NCI-H2107 treated with DMSO at 0.1 percent for 48 hours (cell line): Measurements from ENCODE around the gene TACC2.

ENCODE experiments used
- DNase-seq: peaks from one replicate; lab custom pipeline; 2025; ENCODE audit not compliant: unreplicated experiment; lab: John Stamatoyannopoulos, UW

Gene TACC2

GRCh38 chr10:122291739-122292138 is 302.8 kb downstream of the TACC2 start:
- no peak for DNase-seq

- no peak for DNase-seq
These were observed 303.4 kb downstream of the TACC2 start for GRCh38 chr10:122292376-122292775.

DNA sequence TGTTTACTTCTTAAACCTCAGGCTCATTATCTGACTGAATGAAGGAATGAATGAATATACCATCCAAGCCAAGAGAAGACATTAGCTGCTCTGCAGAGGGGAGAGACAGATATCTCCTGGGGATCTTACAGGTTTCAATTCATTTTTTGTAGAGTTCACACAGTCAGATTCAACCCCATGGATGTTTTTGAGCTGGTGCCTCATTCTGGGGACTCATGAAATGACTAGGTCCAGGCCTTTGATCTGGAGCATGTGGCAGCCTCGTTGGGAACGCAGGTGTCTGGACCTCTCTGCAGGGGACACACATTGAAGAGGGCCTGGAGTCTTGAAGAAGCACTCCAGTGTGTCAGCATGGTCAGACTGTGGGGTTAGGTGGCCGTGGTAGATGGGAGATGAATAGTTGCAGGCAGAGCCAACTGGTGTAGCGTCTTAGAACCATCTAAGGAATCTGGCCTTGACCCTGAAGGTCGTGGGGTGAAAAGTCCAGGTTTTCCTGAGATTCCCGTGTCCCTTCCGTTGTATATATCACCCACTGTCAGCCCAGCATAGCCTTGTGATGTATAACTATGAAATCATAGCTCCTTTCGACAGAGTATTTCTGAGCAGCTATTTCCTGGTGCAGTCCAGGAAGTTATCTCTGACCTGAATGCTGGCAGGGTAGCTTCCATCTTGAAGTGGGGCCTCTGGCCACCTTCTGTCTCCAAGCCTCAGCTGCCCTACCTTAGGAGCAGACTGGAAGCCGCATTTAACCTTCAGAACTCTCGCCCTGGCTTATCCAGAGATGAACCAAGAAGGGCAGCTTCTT is 304.4 kb downstream of the TACC2 start:
- no peak for DNase-seq

DNA sequence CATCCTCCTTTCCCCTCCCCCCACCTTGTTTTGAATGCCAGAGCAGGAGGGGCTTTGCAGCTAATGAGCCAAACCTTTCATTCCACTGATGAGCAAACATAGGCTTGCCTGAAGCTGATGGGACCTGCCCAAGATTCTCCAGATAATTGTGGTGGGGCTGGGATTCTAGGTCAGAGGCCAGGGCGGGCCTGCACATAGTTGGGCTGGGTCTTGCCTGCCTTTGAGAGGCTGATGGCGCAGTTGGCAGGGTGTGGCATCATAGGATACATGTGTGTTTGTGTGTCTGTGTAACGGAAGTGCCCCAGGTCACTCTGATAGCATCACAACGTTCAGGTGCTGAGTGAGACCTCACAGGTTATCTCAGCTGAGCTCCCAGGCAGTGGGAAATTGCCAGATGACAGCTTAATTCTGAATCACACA is 305.0 kb downstream of the TACC2 start:
- DNase-seq = no peak

- no peak for DNase-seq
These were observed 305.8 kb downstream of the TACC2 start for GRCh38 chr10:122294511-122295450.

DNA sequence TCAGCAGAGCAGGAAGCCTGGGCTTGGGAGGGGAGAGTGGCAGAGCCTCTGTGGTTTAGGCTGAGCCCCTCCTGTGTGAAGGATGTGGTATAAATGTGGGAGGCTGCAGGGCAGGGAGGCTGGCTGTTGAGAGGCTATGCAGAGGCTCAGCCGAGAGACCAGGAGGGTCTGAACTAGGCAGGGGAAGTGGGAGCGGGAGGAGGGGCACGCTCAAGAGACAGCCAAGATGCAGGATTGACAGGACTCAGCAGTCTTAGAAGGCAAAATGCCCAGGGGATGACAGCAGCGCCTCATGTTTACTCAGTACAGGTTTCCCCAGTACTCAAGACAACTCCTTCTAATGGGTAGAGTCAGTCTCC is 306.5 kb downstream of the TACC2 start:
- no peak for DNase-seq

DNA sequence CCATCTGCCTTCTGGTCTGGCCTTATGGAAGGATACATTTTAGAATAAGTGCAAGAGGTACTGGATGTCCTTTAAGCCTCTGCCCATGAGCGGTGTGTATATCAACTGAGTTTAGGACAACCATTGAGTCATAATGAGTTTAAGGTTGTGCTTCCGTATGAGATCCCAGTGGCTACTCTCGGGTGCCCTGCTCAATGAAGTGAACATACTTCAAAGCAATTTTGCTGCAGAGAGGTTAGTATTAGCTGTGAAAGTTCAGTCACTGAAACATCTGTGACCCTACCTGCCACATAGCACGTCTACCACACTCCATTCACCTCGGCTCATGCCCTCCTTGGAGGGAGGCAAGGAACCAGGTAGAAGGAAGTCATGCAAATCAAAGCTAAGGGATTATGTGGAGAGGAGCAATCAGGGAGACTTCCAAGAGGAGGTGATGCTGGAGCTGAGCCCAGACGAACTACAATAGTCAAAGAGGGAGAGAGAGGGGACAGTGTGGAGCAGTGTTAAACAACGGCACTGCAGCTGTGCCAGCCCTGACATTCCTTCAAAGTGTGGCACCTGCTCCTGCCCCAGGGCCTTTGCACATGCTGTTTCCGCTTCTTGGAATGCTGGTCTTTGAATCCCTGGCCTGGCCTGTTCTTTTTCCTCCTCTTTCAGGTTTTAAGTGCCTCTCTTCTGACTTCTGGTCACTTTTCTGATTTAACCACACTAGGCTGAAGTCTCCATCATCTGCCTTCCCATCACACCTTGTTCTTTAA is 307.6 kb downstream of the TACC2 start:
- DNase-seq = no peak

GRCh38 chr10:122297583-122297982 is 308.6 kb downstream of the TACC2 start:
- no peak for DNase-seq

DNA sequence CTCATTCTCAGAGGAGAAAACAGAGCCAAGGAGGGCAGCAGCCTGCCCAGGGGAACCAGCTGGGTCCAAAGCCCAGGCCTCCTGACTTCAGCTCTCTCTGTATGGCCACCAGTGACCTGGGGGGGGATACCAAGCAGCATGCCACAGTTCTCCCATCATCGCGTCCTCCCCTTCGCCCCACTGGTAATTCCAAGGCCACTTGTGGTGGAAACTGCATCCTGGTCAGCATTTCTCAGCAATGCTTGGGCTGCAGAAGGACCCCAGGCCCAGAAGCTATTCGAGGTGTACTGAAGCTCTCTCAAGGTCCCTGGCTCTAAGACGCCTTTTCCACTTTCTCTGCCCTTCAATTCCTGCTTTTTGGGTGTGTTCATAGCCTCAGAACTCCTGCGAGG is 309.2 kb downstream of the TACC2 start:
- DNase-seq = no peak

- DNase-seq = peak; percentile 75
These were observed 309.8 kb downstream of the TACC2 start for GRCh38 chr10:122298598-122299301.

GRCh38 chr10:122299423-122300075 is 310.6 kb downstream of the TACC2 start:
- no peak for DNase-seq

DNA sequence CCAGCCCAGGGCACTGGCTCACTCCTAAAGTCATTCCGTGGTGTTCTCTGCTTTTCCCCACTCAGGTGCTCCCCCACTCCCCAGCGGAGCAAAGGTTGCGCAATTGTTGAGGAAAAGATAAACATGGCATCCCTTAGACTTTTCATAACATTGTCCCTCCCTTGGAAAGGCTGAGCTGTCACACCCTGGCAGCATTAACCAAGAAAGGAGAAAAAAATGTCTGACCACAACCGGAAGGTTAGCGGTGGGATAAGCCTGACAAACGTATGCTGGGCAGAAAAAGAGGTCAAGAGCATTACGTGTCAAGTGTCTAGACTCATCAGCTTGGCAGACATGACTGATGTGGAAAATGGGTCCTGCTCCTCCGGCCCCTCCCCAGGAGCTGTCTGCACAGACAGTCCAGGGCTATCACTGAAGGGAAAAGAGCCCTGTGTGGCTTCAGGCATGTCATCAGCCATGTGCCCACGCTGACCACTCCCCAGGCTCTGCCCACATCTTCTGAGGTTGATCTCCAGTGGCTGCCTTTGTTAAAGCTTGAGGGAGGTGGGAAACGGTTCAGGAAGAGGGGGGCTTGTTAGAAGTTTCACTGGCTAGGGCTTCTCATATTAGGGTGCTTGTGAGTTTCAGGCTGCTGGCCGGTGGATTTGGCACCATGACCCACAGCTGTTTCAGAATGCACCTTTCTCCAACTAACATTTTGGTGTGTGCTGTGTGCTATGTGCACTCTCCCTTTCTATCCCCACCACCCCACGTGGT is 312.3 kb downstream of the TACC2 start:
- DNase-seq = no peak

DNA sequence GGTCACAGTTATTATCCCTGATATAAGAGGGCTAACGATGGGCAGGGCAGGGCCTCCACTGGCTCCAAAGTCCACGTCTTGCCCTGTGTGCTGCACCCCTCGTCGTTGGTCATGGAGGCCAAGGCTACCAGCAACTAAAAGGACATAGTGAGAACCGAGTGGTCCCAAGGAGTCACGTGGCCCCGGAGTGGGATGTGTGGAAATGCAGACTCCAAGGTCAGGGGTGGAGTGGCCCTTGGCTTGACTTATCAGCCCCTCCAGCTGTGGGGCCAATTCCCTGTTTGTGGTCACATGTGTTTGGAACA is 312.8 kb downstream of the TACC2 start:
- no peak for DNase-seq

DNA sequence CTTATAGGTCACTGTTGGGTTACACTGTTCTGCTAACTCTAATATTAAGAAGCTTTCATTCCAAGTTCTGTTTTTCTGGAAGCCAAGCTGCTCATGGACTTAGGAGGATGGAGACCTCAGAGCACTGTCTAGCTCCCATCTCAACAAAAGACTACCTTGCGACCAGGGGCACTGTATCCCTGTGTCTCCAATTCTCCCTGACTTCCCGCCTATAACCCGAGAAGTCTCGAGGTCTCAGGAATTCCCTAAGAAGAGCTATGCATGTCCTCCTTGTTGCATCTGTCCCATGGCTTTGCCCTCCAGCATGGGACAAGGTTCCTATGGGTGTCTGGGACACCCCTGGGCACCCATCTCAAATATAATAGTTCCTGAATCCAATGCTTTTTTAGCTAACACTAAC is 313.4 kb downstream of the TACC2 start:
- no peak for DNase-seq

GRCh38 chr10:122303271-122304053 is 314.5 kb downstream of the TACC2 start:
- DNase-seq = no peak
